Iris pigment epithelial cell (primary cell): ENCODE results near the gene GPR157.
"Not testable (repeated sequence)": the region's sequence is repeated elsewhere in the genome, so short reads cannot be mapped to it uniquely, and the experiment has no call there.

Source experiments
- DNase-seq: peaks from one replicate; pipeline ENCODE4 v3.0.0-alpha.2; 2011; ENCODE audit warnings: low read depth

Gene GPR157

GRCh38 chr1:9118186-9118585 lies 10.7 kb downstream of the GPR157 start:
- no peak for DNase-seq

- DNase-seq, result no peak
Observed at GRCh38 chr1:9115351-9116205, 13.3 kb downstream of the GPR157 start.

GRCh38 chr1:9112961-9113880 lies 15.7 kb downstream of the GPR157 start:
- no peak for DNase-seq

GRCh38 chr1:9111957-9112356 lies 16.9 kb downstream of the GPR157 start:
- no peak for DNase-seq

GRCh38 chr1:9111357-9111691 lies 17.6 kb downstream of the GPR157 start:
- DNase-seq, result no peak

GRCh38 chr1:9110669-9111356 lies 18.1 kb downstream of the GPR157 start:
- DNase-seq, result peak; percentile 89

- DNase-seq, result no peak
Observed at GRCh38 chr1:9108056-9108665, 20.7 kb downstream of the GPR157 start.

- DNase-seq, result no peak
Observed at GRCh38 chr1:9107136-9107535, 21.8 kb downstream of the GPR157 start.

- no peak for DNase-seq
Observed at GRCh38 chr1:9106286-9106685, 22.6 kb downstream of the GPR157 start.

GRCh38 chr1:9105336-9105867 lies 23.5 kb downstream of the GPR157 start:
- DNase-seq, result no peak

- peak; percentile 70 for DNase-seq
Observed at GRCh38 chr1:9101510-9102146, 27.3 kb downstream of the GPR157 start.

GRCh38 chr1:9100471-9101043 lies 28.3 kb downstream of the GPR157 start:
- peak; percentile 58 for DNase-seq

GRCh38 chr1:9099555-9099954 lies 29.3 kb downstream of the GPR157 start:
- no peak for DNase-seq

GRCh38 chr1:9097947-9098705 lies 30.8 kb downstream of the GPR157 start:
- DNase-seq, result no peak

- no peak for DNase-seq
Observed at GRCh38 chr1:9095818-9096217, 33.1 kb downstream of the GPR157 start.

- DNase-seq, result not testable (repeated sequence)
Observed at GRCh38 chr1:9093996-9094595, 34.8 kb downstream of the GPR157 start.

GRCh38 chr1:9093581-9093980 lies 35.3 kb downstream of the GPR157 start:
- DNase-seq, result no peak

- no peak for DNase-seq
Observed at GRCh38 chr1:9093091-9093490, 35.8 kb downstream of the GPR157 start.

- no peak for DNase-seq
Observed at GRCh38 chr1:9088807-9089206, 40.1 kb downstream of the GPR157 start.
